NCI-H69 (cell line): ENCODE results near the gene ANKRD39.
A peak's percentile ranks its signal among the peaks of the same experiment; 100 is the strongest.
"Not testable (repeated sequence)": the region's sequence is repeated elsewhere in the genome, so short reads cannot be mapped to it uniquely, and the experiment has no call there.

Experiments
- DNase-seq: peaks from one replicate; lab custom pipeline; 2025; lab: John Stamatoyannopoulos, UW

The ANKRD39 gene, protein sequence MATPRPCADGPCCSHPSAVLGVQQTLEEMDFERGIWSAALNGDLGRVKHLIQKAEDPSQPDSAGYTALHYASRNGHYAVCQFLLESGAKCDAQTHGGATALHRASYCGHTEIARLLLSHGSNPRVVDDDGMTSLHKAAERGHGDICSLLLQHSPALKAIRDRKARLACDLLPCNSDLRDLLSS

DNA sequence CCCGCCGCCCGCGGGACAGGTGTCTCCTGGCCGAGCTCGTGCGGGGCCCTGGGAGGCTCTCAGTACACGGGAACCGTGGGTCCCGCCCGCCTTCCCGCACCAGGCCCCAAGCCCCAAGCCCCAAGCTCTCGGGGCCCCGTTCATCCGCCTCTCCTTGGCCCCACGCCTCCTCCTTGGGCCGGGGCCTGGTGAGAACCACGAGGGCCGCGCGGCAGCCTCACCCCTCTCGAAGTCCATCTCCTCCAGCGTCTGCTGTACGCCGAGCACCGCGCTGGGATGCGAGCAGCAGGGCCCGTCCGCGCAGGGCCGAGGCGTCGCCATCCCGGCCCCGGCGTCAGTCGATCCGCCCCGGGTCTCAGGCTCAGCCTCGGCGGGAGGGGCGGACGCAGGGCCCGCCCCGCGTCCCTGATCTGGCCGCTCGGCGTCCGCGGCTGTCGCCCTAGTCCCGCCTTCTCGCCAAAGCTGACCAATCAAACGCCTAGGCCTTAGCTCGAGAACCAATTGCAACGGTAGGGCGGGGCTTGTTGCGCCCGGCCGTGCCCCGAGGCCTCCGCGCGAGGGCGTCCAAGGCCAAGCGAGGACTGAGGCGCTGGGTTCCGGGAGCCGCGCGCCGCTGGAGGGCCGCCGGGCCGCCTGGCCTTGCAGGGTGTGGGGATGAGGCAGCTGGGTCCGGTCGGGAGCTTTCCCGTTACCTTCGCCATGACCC is at the start of gene ANKRD39:
Gene ANKRD39, minus strand, starts transcription at position 350 of the 706 bp plus-strand sequence. Its CDS starts 29 bp downstream, at position 321.
- peak; percentile 96 for DNase-seq

DNA sequence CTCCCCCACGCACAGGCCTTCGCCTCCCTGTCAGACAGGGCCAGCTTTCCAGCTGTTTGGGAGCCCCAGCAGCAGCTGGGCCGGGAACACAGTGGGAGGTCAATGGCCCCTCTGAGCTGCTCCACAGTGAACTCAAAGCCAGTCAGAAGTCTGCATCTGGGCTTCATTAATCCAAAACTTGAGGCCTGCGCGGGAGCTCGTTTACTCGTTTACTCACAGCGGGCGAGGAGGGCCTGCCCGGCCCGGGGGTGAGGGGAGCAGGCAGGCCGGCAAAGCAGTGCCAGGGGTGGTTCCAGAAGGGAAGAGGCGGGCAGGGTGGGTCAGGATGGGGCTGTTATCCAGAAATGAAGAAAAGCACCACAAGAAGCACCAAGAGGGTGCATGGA is 48.9 kb upstream of the ANKRD39 start:
- DNase-seq = peak; percentile 41

DNA sequence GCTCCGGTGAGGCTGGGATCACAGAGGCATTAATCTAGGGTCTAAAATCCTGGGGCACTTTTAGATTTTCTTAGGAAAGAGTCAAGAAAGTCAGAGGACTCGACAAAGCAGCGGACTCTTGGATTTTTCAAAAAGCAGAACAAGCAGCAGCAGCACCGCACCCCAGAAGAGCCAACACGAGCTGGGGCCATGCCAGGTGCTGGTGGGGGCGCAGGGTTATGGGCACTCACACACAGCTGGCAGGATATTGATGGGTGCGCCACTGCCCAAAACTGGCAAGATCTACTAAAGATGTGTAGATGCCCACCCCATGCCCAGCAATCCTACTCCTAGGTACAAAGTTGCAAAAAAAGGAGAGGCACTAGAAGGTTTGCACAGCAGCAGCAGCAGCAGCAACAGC is 46.0 kb upstream of the ANKRD39 start:
- no peak for DNase-seq

DNA sequence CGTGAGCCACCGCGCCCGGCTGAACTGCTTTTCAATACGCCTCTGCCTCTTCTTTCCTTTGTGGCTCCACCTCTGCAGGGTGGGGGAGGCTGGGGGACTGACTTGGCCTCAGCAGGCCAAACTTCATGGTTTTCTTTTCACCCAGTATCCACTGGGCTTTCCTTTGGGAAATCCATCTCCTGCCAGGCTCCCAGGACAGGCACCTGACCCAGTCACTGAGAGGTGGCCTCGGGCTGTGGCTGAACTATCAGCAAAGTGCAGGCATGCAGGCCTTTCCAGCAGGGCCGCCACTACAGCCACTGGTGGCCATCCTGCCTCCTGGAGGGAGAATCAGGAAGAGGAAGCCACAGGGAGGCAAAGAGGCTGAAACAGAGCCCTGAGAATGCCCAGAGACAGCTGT is 45.5 kb upstream of the ANKRD39 start:
- no peak for DNase-seq

DNA sequence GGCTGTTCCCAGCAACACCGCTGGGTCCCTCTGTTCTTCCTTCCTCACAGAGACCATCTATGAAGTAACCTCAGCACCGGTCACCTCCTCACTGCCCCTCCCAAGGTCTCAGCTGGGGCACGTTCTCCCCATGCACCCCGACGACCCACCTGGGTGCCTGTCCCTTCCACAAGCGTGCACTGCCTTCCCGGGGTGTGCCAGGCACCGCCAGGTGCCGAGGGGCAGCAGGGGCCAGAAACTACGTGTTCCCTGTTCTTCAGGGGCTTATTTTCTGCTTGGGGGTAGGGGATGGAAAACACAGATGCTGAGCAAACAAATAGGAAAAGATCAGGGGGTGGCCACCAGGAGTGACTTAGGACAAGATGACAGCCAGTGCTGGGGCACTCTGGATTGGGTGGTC is 42.4 kb upstream of the ANKRD39 start:
- no peak for DNase-seq

DNA sequence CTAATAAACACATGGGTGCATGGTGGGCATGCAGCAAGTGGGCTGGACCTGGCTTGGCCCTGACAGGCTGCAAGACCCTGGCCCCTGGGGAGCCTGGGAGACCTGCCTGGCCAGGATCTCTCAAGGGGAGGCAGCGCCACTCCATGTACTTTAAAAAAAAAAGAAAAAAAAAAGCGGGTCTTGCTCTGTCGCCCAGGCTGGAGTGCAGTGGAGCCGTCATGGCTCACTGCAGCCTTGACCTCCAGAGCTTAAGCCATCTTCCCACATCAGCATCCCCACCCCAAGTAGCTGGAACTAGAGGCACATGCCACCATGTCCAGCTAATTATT is 41.6 kb upstream of the ANKRD39 start:
- DNase-seq = no peak

DNA sequence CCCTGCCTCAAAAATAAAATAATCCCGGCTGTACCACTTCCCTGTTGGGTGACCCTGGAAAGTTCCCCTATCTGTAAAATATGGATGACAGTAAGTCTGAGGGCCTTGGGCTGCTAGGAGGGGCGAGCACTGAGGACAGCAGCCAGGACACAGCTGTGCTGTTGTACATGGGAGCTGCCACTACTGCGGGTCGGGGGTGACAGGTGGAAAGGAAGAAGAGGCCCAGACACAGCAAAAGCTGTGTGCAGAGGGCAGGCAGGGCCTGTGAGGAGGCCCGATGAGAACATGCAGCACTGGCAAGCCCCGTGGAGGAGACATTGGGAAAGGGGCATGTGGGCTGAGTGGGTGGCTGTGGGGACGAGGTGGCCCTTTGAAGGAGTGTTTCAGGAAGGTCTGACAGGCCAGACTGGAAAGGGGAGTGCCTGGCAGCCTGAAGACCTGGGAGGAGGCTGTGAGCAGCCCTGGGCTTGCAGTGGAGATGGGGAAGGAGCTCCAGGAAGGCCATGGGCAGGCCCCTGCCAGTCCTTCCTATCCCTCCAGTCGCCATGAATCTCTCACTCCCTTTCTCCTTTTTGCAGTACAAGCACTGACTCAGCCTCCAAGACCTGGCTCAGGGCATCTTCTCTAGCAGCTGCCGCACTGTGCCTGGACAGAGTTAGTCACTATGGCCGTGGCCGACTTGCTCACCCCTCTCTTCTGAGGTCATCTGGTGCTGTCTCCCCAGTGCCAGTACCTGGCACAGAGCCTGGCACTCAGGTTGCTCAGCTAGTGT is 41.0 kb upstream of the ANKRD39 start:
- DNase-seq = no peak

DNA sequence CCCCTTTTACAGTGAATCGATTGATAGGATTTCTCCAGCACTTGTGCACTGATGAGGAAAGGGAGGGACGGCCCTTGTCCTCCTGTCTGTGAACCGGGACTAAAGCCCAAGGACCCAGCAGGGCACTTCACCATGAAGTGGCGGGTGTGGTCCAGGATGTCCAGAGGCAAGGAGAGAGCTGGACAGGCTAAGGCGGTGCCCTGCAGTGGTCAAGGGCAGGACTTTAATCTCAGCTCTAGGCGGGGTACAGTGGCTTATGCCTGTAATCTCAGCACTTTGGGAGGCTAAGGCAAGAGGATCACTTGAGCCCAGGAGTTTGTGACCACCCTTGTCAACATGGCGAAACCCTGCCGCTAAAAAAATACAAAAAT is 40.3 kb upstream of the ANKRD39 start:
- DNase-seq = no peak

DNA sequence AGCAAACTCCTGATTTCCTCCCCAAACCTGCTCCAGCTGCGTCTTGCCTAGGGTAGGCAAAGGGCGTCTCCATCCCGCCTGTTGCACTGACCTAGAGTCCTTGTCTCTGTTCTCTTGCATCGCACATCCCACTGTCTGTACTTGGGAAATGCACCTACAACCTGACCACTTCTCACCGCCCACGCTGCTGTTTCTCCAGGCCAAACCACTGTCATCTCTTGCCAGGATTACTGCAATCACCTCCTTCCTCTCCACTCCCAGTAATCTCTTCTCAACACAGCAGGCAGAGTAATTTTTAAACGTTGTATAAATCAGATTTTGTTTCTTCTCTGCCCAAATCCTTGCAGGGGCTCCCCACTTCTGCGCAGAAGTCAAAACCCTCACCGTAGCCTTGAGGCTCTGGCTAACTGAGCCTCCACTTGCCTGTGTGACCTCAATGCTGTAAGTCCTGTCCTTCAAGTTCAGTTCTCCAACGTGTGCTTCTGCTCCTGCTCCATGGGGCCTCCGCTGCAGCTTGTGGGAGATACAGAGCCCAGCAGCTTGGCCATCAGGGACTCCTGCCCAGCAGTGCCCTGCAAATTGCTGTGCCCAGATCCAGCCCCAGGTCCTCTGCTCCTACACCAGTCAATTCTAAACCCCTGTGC is 39.8 kb upstream of the ANKRD39 start:
- DNase-seq = no peak

DNA sequence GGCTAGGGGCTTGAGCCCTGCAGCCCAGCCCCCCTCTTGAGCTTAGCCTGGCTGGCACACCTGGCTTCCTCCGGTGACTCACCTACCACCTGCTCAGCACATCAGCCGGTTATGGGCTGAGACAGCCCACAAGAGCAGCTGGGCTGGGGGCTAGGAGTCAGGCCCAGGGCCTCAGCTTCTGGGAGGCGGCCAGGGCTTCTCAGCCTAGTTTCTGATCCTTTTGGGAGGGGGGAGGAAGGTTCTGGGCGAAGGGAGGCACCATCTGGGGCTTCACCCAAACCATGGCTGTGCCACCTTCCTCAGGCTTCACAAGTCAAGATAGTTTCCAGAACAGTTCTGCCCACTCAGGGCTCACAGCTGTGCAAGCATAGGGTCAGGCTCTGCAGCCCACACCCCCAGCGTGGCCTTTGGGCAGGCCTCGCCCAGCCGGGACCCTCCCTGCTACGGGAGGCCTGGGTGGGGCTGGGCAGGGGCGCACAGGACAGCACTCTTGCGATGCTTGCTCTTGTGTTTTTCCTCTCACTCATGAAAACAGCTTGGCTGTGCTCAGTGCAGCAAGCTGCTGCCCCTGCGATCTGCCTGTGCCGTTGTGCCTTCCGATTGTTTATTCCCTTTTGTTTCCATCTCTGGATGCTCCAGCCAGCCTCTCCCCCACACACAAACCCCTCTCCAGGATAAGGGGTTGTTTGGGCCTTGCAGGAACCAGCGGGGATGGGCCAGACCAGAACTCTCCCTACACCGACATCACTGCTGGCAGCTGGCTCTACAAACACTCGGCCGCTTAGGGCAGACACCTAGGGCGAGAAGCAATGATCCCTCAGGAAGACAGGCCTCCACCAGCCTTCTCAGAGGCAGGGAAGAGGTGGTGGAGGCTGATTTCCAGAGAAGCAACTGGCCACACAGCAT is 38.2 kb upstream of the ANKRD39 start:
- peak; percentile 90 for DNase-seq

DNA sequence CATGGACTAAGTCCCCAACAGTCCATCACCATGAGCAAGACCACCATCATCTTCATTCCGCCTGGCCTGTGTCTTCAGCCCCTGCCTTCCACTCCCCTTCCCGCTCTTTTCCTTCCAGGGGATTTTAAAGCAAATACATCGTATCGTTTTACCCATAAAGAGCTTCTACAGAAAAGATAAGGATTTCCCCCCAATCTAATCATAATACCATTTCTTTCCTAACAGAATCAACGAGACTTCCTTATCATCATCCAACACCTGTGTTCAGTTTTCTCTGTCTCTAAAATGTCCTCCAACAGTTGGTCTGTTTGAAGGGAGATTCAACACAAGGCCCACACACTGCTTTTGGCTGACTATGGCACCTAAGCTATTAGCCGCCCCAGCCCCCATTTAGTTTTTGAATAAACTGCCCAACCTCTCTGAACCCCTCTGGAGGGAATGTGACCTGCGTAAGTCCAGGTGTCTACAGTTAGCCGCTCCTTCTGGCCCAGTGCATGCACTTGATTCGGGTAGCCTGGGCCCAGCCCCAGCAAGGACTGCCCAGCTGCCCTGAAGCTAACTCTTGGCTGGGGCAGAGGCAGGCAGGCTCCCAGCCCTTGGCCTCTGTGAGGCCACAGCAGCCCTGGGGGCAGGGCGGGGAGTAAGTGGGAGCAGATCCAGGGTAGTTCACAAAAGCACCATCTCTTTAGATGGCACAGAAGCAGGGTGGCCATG is 37.4 kb upstream of the ANKRD39 start:
- no peak for DNase-seq

DNA sequence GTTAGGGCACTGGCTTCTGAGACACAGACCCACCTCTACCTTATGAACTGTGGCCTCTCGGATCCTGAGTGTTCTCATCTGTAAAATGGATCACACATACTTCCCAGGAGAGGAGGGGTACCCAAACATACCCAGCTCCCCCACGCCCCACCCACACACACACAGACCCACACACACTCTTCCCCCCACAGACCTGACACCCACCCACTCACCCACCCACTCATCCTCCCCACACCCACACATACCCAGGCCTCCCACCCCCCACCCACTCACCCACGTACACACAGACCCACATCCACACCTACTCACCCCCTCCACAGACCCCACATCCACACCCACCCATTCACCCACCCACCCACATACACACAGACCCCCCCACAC is 36.3 kb upstream of the ANKRD39 start:
- no peak for DNase-seq

DNA sequence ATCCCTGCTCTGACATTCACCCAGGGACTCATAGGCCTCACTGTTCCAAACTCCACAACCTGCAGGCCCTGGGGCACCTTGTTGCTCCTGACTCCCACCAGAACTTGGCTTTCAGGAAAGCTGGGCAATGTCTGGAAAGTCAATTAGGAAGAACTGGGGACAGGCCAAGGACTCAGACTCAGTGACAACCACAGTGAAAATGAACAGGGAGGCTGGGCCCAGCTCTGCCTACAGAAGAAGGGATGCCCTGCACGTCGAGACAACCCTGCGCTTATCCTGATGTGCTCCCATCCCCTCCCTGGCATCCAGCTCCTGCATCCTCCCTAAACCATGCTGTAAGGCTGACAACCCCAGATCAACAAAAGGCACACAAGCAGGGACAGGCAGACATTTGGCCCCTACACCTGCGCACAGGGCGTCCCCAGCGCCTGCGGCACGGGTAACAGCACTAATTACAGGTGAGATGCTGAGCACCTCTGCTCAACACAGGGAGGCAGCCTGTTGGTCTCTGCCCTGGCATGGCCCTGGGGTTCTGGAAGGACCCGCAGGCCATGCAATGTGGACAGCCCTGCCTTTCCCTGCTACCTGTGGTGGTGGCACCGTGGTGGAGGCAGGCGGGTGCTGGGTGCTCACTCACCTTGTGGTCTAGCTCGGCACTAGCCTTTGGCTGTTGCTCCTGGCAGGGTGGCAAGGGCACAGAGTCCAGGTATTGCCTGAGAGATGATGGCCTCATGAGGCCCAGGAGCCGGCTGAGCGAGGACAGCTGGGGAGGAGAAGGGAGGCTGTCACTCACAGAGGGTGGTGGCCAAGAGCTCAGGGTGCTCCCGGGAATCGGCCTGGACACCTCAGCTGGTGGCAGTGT is 35.7 kb upstream of the ANKRD39 start:
- peak; percentile 83 for DNase-seq

DNA sequence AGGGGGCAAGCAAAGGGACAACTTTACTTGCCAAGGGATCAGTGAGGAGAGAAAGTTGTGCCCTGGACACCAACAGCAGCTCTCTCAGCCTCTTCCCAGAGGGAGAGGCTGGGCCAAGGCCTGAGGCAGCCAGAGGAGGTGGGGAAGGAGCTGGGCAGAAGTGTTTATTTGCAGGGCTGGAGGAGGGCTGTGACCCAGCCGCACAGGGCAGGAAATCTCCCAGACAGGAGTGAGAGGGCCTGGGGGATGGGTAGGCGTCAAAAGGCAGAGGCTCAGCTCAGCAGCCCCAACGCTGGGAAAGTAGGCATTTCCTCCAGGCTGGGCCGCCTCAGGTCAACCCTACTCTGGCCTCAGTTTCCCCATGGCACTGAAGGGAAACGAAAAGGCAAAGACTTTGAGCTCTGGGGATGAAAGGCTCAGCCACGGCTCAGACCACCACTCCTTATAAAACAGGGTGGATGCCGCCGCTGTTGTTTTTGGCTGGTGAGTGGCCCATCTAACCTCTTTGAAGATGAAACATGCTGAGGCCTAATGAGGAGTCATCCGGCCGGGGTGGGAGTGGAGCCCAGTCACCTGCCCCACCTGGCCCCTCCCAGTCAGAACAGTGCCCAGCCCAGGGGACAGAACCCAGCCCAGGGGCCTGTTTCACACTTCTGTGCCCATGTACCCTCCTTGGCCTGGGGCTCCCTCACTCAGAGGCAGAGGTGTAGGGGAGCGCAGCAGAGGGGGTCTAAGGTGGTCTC is 33.9 kb upstream of the ANKRD39 start:
- DNase-seq = peak; percentile 48

DNA sequence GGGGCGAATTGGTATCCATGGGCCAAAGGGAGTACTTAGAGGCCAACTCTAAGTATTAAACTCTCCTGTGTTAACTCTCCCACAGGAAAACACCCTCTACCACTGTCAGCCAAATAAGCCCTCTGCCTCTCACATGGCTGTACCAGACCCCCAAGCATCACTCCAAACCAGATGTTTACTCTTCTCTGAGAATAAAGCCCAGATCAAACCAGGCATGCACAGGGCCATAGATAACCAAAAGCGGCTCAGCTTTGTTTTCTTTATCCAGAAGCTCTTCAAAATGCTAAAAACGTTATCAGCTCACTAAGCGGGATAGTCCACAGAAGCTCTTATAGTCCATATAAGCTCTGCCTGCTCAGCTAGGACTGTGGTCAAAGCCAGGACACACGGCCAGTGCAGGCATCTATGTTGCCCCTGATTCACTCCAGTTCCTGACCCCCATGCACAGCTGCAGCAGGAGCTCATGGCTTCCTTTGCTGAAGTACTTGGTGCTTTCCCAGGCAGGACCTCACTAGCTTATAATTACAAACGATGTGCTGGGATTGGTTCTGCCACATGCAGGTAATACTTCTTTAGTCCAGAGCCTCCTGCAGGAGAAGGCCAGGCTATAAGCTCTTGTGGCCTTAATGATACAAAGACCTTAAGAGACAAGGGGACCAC is 33.0 kb upstream of the ANKRD39 start:
- DNase-seq = no peak

DNA sequence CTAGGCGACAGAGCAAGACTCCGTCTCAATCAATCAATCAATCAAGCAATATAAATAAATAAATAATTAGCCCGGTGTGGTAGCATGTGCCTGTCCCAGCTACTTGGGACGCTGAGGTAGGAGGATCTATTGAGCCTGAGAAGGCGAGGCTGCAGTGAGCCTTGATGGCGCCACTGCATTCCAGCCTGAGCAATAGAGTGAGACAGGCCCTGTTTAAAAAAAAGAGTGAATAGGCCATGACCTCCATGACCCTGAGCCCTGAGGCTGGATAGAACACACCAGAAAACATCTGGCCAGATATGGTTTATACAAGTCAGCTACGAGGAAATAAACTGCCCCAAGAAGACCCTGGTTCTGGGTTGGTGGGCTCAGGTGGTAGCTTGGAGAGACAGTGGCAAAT is 32.4 kb upstream of the ANKRD39 start:
- no peak for DNase-seq

DNA sequence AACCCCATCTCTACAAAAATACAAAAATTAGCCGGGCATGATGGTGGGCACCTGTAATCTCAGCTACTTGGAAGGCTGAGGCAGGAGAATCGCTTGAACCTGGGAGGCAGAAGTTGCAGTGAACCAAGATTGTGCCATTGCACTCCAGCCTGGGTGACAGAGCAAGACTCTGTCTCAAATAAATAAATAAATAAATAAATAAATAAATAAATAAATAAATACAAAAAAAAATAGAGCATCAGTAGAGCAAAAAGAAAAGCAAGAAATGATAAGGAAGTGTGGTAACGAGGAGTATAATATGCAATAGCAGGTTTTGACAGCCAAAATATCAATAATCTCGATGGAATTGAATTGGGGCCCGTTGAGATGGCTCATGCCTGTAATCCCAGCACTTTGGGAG is 31.7 kb upstream of the ANKRD39 start:
- not testable (repeated sequence) for DNase-seq

DNA sequence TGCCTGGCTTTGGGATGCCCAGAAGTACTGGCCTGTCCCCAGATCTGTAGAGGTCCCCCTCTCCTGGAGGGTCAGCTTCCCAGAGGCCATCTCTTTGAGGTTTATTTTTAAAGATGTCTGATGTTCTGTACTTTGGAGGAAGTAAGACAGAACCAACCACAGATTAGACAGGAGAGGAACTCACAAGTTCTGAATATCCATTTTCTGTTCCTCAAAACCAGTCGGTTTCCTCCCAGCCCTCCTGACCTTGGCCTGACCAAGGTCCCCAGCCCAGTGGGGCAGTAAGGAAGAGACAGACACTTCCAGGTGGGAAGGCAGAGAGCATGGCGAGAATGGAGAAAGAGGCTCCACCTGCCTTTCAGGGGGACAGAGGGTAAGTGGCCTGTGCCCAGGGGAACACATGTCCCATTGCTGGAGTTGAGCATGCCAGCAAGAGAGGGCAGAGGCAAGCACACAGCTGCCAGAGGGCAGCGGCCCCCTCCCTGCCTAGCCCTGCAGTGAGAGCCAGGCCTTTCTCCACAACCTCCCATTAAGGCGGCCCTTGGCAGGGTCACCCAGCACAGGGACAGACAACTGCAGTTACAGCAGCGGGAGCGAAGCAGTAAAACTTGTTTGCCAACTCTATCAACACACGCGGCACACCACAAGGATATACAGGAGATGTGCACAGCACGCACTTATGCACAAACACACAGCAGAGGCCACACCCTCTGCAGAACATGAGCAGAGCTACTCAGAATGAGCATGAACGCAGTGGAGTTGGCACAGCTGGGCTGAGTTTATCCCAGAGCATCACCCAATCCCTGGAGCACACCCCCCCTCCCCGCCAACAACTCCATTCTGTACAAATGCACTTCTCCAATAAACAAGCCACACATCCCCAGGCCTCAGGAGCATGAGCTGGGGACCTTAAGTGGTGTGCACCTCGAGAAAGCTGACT is 30.5 kb upstream of the ANKRD39 start:
- peak; percentile 44 for DNase-seq
